Esophagus muscularis mucosa (tissue), 3 donors: Measurements from ENCODE around the gene WDFY4.

Source experiments
- POLR2A ChIP-seq: fragments of 450-650 bp; IDR thresholded peaks from one replicate; pipeline ENCODE4 v1.6.1; 2017; ENCODE audit warnings: antibody characterized with exemption, moderate library complexity, mild to moderate bottlenecking, low read depth
- POLR2AphosphoS5 ChIP-seq, 2 donors: sonication (generic); formaldehyde crosslinking; IDR thresholded peaks; one replicate each; pipeline ENCODE4 v1.6.1; 2017; ENCODE audit warnings: antibody characterized with exemption in 2 of 2
- TF ChIP-seq, protein P1 (sequence below), 3 experiments: fragments of 200-600 bp in 2 of 3; fragments of 450-650 bp in 1 of 3; sonication (generic) in 2 of 3; IDR thresholded peaks; one replicate each; pipeline ENCODE4 v1.5.1; 2017 to 2019; ENCODE audit warnings: antibody characterized with exemption in 3 of 3, mild to moderate bottlenecking in 2 of 3, moderate library complexity in 1 of 3

DNA sequence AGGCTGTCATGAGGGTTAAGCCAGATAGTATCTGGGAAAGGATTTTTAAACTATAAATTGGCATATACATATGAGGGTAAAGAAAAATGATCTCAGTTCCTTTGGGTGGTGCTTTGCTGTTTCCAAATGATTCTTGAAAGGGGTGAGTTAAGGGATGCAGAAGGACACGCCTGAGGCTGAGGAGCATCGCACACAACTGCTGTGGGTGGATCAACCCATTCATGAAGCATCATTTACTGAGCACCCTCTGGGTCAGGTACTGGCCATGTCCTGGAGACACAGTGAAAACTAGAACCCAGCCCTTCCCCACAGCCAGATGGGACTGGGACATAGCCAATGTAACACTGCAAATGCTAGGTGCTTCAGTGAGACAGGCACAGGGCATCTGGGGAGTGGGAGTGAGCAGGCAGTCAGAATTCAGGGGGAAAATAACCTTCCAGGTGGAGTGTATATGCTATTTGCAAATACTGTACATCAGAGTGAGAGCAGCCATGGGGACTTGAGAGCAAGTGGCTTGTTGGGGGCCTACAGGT lies 112.1 kb downstream of the WDFY4 start:
- TF ChIP-seq, protein P1, sequence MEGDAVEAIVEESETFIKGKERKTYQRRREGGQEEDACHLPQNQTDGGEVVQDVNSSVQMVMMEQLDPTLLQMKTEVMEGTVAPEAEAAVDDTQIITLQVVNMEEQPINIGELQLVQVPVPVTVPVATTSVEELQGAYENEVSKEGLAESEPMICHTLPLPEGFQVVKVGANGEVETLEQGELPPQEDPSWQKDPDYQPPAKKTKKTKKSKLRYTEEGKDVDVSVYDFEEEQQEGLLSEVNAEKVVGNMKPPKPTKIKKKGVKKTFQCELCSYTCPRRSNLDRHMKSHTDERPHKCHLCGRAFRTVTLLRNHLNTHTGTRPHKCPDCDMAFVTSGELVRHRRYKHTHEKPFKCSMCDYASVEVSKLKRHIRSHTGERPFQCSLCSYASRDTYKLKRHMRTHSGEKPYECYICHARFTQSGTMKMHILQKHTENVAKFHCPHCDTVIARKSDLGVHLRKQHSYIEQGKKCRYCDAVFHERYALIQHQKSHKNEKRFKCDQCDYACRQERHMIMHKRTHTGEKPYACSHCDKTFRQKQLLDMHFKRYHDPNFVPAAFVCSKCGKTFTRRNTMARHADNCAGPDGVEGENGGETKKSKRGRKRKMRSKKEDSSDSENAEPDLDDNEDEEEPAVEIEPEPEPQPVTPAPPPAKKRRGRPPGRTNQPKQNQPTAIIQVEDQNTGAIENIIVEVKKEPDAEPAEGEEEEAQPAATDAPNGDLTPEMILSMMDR (IDR thresholded peaks at IDR 0.05) = no peak
- TF ChIP-seq POLR2A (no peak), POLR2AphosphoS5 (IDR thresholded peaks at IDR 0.05) (no peak)
